T-helper 1 cell (primary cell): ENCODE data around the gene CCDC69.

Experiments
- DNase-seq, 5 donors: peaks; one replicate each; pipeline ENCODE4 v3.0.0-alpha.2; 2012 to 2020

The CCDC69 gene

DNA sequence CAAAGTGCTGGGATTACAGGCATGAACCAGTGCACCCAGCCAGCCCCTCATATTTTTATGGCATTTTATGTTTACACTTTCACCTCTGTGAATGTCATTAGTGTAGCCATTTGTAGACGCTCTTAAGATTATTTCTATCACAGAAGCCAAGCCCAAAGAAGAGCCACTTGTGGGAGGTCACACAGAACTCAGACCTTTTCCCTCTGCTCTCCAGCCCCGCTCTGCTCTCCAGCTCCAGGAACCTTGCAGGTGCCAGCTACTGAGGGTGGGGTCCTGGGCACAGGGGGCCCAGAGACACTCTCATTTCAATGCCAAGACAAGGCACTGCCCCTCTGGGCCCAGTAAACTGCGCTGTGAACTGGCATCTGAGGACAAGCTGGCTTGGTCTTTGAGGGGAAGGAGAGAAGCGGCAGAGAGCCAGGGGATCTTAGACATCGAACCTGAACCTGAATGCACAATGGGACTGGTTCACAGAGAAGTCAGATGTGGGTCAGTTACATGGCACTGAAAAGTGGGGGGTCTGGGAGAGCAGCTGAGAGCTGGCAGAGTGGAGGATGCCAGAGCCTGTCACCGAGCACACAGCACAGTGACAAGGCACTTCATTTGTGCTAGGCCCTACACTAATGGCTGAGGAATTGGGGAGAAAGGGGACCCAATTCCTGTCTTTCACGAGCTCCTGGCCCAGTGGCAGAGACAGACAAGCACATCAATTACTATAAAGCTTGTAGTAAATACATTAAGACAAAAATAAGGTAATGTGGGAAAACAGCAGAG lies 83.0 kb downstream of the CCDC69 start:
- no peak for DNase-seq

DNA sequence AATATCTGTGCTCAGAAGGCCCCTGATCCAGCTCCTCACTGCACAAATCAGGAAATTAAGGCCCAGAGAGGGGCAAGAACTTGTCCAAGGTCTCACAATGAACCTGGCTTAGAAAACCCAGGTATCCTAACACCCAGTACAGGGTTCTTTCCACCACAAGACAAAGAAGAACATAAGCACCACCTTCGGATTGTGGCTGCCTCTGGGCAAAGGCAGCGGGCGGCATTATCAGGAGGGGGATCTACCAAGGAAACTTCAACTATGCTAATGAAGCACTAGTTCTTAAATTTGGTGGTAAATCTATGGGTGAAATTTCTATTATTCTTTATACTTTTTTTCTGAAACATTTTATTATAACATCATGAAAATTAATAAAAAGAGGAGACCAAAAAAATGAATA lies 84.2 kb downstream of the CCDC69 start:
- peak in 1 of 5 donors; percentile 22 for DNase-seq

- DNase-seq: peak in 1 of 5 donors; percentile 44
These were observed 84.9 kb downstream of the CCDC69 start for GRCh38 chr5:151139015-151139414.

DNA sequence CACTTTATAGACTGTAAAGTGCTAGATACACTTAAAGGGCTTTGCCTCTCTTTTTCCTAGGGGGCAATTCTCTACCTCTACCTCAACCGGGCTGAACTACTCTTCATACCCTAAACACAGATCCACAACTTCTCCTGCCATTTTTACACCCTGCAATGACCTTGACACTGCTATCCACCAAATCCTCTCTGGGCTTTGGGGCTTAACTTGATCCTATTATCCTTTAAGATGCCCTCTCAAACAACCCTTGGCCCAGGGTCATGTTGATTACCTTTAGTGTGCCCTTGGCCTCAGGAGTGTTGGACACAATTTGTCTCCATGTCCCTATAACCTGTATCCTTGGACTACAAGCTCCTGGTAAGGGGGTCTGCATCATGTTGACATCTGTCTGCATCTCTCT lies 85.8 kb downstream of the CCDC69 start:
- DNase-seq: no peak

GRCh38 chr5:151137067-151137825 lies 86.6 kb downstream of the CCDC69 start:
- DNase-seq: no peak

DNA sequence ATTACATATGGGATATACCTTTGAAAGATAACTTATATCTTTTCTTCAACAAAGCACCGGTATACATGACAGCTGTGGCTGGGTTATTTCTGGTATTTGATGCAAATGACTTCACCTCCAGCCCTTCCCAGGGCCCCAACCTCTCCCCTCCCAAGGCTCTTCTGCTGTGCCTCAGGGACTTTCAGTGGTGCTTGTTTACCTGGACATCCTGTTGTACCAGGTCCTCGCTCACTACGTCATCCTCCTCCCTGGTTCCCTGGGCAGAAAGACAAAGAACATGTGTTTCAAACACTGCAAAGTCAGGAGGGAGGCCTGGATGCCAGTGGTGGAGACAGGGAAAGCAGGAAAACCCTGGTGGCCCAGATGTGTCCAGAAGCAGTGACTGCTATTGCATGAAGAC lies 89.7 kb downstream of the CCDC69 start:
- no peak for DNase-seq

DNA sequence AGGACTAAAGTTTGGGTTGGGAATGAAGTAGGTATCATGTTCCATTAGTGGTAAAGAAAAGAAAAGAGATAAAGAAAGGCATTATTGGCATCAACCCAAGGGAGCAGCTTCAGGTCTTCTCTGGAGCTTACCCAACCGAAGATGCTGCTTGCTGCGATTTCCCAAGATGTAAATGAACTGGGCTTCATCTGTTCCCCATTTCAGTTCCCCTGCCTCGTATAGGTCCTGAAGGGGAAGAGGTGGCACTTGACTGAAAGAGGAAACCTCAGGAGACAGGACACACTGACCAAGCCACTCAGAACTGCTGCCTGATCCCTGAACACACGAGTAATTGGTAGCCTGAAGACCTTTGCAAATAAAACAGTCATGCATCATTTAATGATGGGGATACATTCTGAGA lies 90.9 kb downstream of the CCDC69 start:
- no peak for DNase-seq
